ENCODE measurements around the gene TH. TPM values are rescaled to one million over a fixed set of nuclear protein-coding genes. Genes with fewer than 3 reads are reported as not detected.

Gene TH
- polyA plus RNA-seq, 2 of the 4 experiments (the other 2 are of a cell fraction) = not detected

DNA sequence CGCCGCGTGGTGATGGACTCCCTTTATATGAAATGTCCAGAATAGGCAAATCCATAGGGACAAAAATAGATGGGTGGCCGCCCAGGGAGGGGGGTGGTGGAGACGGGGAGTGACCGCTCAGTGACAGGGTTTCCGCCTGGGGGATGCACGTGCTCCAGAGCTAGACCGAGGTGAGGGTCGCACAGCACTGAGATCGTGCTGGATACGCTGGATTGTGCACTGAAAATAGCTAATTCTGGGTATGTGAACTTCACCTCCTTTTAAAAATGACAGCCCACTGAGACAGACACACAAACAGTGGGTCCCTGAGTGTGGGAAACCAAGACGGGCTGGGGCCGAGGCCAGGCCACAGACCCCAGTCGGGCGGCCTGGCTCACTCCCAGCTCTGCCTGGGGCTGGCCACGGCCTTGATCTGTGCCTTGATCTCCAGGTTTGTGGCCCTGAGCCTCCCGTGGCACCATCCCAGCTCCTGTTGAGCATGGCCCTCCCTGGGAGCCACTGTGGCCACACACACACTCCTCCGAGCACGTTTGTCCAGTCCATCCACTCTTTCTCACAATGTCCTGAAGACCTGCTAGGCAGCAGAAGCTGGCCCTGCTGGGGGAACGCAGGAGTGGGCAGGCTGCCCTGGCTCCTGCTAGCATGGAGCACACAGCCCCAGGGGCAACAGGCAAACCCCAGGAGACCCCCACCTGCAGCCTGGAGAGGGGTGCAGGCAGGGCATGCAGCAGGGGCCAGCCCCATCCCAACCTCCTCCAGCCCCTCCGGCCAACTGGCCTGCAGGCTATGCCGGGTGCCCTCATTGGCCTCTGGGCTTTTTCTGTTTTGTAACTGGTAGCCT, 41.0 kb upstream of the TH start:
- Histone ChIP-seq H3K4me2 (no peak overlapping the region), H3K27ac (peak overlapping the region; percentile 38 to 61; a peak in 4 of 6 replicates), H3K9me3 (no peaks in the 10 kb centered on the region), H3K4me1 (peaks cover 31% of the 10 kb centered on the region), H3K4me3 (no peak overlapping the region)
- CTCF ChIA-PET = interaction anchor here (0.9 to 1.7 kb wide), 4 partner anchors 14 to 319 kb away, joined by 3 to 5 read pairs (median 4); no protein-coding TSS in a partner anchor
- TF ChIP-seq NPAS2 (CRISPR knock-in tag; IDR thresholded peaks at IDR 0.05; ENCODE audit: borderline replicate concordance) (no peak), RAD21 (conservative IDR thresholded peaks at IDR 0.05 in 1 of 2, IDR thresholded peaks at IDR 0.05 in 1 of 2) (no peak), SREBF2 (IDR thresholded peaks at IDR 0.05) (no peak), SMC3 (IDR thresholded peaks at IDR 0.05) (no peak)
- TF ChIP-seq, protein P1, sequence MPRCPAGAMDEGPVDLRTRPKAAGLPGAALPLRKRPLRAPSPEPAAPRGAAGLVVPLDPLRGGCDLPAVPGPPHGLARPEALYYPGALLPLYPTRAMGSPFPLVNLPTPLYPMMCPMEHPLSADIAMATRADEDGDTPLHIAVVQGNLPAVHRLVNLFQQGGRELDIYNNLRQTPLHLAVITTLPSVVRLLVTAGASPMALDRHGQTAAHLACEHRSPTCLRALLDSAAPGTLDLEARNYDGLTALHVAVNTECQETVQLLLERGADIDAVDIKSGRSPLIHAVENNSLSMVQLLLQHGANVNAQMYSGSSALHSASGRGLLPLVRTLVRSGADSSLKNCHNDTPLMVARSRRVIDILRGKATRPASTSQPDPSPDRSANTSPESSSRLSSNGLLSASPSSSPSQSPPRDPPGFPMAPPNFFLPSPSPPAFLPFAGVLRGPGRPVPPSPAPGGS (IDR thresholded peaks at IDR 0.05) = no peak
- TF ChIP-seq, protein P2, sequence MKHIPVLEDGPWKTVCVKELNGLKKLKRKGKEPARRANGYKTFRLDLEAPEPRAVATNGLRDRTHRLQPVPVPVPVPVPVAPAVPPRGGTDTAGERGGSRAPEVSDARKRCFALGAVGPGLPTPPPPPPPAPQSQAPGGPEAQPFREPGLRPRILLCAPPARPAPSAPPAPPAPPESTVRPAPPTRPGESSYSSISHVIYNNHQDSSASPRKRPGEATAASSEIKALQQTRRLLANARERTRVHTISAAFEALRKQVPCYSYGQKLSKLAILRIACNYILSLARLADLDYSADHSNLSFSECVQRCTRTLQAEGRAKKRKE (CRISPR knock-in tag; IDR thresholded peaks at IDR 0.05; ENCODE audit: low read depth) = no peak
- TF ChIP-seq, protein P3, sequence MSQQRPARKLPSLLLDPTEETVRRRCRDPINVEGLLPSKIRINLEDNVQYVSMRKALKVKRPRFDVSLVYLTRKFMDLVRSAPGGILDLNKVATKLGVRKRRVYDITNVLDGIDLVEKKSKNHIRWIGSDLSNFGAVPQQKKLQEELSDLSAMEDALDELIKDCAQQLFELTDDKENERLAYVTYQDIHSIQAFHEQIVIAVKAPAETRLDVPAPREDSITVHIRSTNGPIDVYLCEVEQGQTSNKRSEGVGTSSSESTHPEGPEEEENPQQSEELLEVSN (IDR thresholded peaks at IDR 0.05; ENCODE audit: borderline replicate concordance, low read depth) = no peak
- no peak for FAIRE-seq
- 83% methylated on average over 22 of the region's 23 CpGs for WGBS (ENCODE audit: missing lambda C conversion rate)
- no peak for ATAC-seq
- no peak for DNase-seq (ENCODE audit: low read depth in 1 of 2, low spot score in 1 of 2)
- POLR2A ChIA-PET = no interaction called here

- Histone ChIP-seq H3K4me2 (peak overlapping the region; percentile 58), H3K4me1 (peaks cover 31% of the 10 kb centered on the region), H3K9me3 (no peaks in the 10 kb centered on the region), H3K27ac (peak overlapping the region; percentile 54 to 80; a peak in 5 of 6 replicates), H3K4me3 (no peak overlapping the region)
- ChIA-PET POLR2A (no interaction called here), CTCF (interaction anchor here (0.7 to 5.2 kb wide), 7 partner anchors 17 to 210 kb away, joined by 3 to 30 read pairs (median 4); no protein-coding TSS in a partner anchor)
- ATAC-seq = peak; percentile 33 to 37; a peak in 3 of 6 replicates
- whole genome bisulfite sequencing (ENCODE audit: missing lambda C conversion rate) = 55% methylated on average over 25 of the region's 30 CpGs
- FAIRE-seq = no peak
- DNase-seq (ENCODE audit: low read depth in 1 of 2, low spot score in 1 of 2) = peak in 1 of 2 experiments; percentile 35
- TF ChIP-seq, protein P4, sequence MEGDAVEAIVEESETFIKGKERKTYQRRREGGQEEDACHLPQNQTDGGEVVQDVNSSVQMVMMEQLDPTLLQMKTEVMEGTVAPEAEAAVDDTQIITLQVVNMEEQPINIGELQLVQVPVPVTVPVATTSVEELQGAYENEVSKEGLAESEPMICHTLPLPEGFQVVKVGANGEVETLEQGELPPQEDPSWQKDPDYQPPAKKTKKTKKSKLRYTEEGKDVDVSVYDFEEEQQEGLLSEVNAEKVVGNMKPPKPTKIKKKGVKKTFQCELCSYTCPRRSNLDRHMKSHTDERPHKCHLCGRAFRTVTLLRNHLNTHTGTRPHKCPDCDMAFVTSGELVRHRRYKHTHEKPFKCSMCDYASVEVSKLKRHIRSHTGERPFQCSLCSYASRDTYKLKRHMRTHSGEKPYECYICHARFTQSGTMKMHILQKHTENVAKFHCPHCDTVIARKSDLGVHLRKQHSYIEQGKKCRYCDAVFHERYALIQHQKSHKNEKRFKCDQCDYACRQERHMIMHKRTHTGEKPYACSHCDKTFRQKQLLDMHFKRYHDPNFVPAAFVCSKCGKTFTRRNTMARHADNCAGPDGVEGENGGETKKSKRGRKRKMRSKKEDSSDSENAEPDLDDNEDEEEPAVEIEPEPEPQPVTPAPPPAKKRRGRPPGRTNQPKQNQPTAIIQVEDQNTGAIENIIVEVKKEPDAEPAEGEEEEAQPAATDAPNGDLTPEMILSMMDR (IDR thresholded peaks at IDR 0.05) = no peak
- peak; percentile 43; the same call in 1 of the 2 replicates for TF ChIP-seq GATA3 (IDR thresholded peaks at IDR 0.05; ENCODE audit: borderline replicate concordance)
Measured at GRCh38 chr11:2211113-2211971, 39.7 kb upstream of the TH start.

DNA sequence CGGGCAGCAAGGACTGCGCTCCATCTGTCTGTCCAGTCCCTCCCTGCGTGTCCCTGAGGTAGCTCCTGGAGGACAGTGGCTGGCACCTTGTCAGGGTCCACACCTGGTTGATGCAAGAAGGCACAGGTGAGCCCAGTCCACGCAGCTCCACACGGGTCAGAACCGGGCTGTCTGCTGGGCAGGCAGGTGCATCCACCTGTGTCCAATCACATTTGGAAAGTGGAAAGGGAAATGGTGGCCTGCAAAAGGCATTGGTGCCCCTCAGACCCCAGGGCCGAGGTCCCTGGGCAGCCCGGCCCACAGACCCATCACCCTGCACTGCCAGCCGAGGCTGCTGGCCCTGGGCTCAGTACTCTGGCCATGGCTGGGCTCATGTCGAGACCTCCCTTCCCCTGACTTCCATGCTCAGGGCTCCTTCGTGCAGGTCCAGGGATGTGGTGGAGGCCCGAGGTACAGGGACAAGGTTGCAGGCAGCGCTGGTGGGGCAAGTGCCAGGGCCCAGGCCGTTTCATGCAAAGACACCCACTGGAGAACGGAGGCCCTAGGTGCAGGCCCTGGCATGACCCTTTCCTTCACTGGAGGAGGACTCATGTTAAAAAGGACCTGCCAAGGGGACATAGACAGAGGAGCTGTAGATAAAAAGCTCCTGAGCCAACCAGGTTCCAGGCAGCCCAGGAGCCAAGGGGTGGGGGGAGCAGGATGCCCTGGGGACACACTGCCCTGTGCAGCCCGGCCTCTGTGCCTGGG, 38.9 kb upstream of the TH start:
- TF ChIP-seq RNF2 (IDR thresholded peaks at IDR 0.05; ENCODE audit: borderline replicate concordance, low read depth) = no peak
- TF ChIP-seq FOXS1 (CRISPR knock-in tag; IDR thresholded peaks at IDR 0.05) = no peak
- TF ChIP-seq NR3C1 (IDR thresholded peaks at IDR 0.05) = no peak
- TF ChIP-seq HEYL (CRISPR knock-in tag; IDR thresholded peaks at IDR 0.05) = no peak
- no peak for TF ChIP-seq CEBPB (IDR thresholded peaks at IDR 0.05)
- no peak for TF ChIP-seq FOSB (CRISPR knock-in tag; IDR thresholded peaks at IDR 0.05)
- TF ChIP-seq KDM1A (IDR thresholded peaks at IDR 0.05; ENCODE audit: low read depth) = no peak
- no peak for TF ChIP-seq JUN (IDR thresholded peaks at IDR 0.05)
- TF ChIP-seq RAD21 (conservative IDR thresholded peaks at IDR 0.05 in 1 of 2, IDR thresholded peaks at IDR 0.05 in 1 of 2) = no peak
- TF ChIP-seq, protein P5, sequence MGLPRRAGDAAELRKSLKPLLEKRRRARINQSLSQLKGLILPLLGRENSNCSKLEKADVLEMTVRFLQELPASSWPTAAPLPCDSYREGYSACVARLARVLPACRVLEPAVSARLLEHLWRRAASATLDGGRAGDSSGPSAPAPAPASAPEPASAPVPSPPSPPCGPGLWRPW (IDR thresholded peaks at IDR 0.05) = no peak
- TF ChIP-seq, protein P3 (IDR thresholded peaks at IDR 0.05; ENCODE audit: borderline replicate concordance, low read depth) = no peak
- no peak for TF ChIP-seq ZC3H11A (IDR thresholded peaks at IDR 0.05)
- TF ChIP-seq HOXA7 (CRISPR knock-in tag; IDR thresholded peaks at IDR 0.05) = no peak
- no peak for TF ChIP-seq EP300 (IDR thresholded peaks at IDR 0.05)
- TF ChIP-seq PHF8 (IDR thresholded peaks at IDR 0.05; ENCODE audit: borderline replicate concordance, low read depth) = no peak
- ChIA-PET CTCF (interaction anchor here (0.8 to 5.2 kb wide), 7 partner anchors 12 to 210 kb away, joined by 3 to 30 read pairs (median 16); no protein-coding TSS in a partner anchor), POLR2A (no interaction called here)
- peak in 1 of 2 experiments; percentile 35; a peak in 4 of 6 replicates for ATAC-seq
- H3K27ac ChIP-seq = peak overlapping the region; percentile 38 to 80; a peak in 5 of 6 replicates
- DNase-seq (ENCODE audit: low read depth in 1 of 2, low spot score in 1 of 2) = no peak
- no peak overlapping the region for H3K4me3 ChIP-seq
- H3K4me2 ChIP-seq = peak overlapping the region; percentile 58
- H3K9me3 ChIP-seq = no peaks in the 10 kb centered on the region
- 77% methylated on average over 12 of the region's 16 CpGs for WGBS (ENCODE audit: missing lambda C conversion rate)
- no peak for FAIRE-seq
- H3K4me1 ChIP-seq = peaks cover 31% of the 10 kb centered on the region

Measured in A549 (cell line).